Femur (tissue), 1 donor: ENCODE results near the gene ECE1.
"Not testable (repeated sequence)": the region's sequence is repeated elsewhere in the genome, so short reads cannot be mapped to it uniquely, and the experiment has no call there.

Experiments used
- DNase-seq: peaks from one replicate; pipeline ENCODE4 v3.0.0-alpha.2; 2017

Gene ECE1

DNA sequence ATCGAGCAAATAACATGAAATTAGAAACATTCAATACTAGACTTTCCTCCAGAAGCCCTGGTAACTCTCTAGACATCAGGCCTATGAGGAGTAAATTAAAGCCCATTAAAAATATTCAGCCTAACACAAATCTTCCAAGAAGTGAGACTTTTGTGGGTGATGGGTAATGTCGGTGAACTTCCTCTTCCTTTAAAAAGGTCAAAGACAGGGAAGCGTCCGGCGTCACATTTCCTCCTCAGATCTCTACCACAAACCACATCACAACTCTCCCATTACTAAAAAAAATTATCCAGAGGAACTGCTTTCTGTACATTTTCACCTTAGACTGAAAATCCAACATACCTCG, 115.0 kb downstream of the ECE1 start:
- DNase-seq = peak; percentile 46

DNA sequence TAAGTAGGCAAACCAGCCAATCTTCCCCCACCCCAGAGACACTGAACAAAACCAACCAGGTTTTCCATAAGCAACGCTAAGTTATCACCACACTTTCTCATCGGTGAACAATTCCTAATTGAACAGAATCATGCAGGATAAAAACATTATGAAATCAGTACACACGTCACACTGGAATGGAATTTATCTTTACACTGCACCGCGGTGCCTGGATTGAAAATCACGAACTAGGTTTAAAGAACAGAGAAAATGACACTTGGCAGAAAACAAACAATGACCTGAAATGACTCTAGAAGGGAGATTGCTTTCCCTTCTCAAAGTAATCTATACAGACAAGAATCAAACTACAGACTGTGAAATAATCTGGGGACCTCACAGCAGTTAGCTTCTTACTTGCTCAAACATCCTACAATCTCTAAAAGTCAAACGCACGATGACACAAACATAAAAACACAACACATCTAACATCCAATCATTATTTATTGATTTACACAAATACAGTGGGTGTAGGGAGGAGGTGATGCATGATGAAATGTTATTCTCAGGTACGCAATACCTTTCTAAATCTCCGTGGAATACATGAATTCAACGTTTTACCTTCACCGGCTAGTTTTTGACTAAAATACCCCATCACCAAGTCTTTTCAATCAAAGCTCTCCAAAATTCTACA, 115.5 kb downstream of the ECE1 start:
- peak; percentile 8 for DNase-seq

DNA sequence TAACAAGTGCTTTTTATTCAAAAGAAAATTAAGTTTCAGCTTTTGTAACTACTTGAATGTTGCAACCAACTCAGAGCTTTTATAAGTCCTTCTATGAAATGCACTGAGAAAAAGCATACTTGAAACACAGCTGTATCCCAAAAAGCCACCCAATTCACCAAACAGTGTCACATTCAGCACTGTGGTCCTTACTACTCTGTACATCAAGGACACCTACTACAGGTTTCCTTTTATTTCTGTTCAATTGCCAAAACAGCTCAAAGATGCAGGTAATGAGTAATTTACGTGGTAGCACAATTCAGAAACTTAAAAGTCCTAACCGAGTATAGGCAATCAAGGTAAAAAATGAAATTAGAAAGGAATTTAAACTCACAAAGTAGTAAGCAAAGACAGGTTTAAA, 116.0 kb downstream of the ECE1 start:
- DNase-seq = no peak

DNA sequence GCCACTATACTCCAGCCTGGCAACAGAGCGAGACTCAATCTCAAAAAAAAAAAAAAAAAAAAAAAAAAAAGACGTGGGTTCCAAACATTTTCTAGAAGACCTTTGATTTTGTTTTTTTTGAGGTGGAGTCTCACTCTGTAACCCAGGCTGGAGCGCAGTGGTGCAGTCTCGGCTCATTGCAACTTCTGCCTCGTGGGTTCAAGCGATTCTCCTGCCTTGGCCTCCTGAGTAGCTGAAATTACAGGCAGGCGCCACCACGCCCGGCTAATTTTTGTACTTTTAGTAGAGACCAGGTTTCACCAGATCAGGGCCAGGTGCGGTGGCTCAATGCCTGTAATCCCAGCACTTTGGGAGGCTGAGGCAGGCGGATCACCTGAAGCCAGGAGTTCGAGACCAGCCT, 117.2 kb downstream of the ECE1 start:
- DNase-seq = peak; percentile 6

DNA sequence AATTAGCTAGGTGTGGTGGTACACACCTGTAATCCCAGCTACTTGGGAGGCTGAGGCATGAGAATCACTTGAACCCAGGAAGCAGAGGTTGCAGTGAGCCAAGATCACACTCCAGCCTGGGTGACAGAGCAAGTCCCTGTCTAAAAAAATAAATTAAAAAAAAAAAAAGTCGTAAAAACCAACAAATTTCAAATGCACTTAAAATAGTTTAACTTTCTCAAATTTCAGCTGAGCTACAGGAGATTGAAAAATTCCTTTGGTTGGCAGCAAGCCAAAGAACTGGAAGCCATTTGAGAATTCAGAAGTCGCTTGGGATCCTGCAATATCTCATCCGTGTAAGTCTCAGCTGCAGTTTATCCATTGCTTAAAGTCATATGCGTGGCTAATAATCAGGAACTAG, 119.4 kb downstream of the ECE1 start:
- not testable (repeated sequence) for DNase-seq

DNA sequence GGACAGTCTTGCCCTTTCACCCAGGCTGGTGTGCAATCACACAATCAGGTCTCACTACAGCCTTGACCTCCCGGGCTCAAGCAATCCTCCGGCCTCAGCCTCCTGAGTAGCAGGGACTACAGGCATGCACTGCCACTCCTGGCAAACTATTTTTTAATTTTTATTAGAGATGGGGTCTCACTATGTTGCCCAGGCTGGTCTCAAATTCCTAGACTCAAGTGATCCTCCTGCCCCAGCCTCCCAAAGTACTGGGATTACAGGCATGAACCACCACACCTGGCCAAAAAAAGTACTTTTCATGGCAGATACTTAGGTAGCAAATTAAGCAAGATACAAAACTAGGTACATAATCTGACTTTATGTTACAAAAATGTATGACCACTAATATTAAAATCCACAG, 121.8 kb downstream of the ECE1 start:
- no peak for DNase-seq
